Chondrocyte (in vitro differentiated cells): ENCODE measurements around the gene MPDZ. TPM values are rescaled to one million over a fixed set of nuclear protein-coding genes. Genes with fewer than 3 reads are reported as not detected.

Source experiments
- DNase-seq: peaks from one replicate; pipeline ENCODE4 v3.0.0; 2021; ENCODE audit warnings: mixed read lengths, low spot score
- H3K27ac Mint-ChIP-seq: one replicate; pipeline ENCODE4 v1.8.0; 2021; ENCODE audit warnings: mild to moderate bottlenecking, moderate library complexity, mixed read lengths; ENCODE audit not compliant: unreplicated experiment
- H3K27me3 Mint-ChIP-seq: 2 replicates; pipeline ENCODE4 v1.8.0; 2021; ENCODE audit warnings: low read depth, mixed read lengths
- H3K36me3 Mint-ChIP-seq: 2 replicates; pipeline ENCODE4 v1.8.0; 2021; ENCODE audit warnings: low read depth, mixed read lengths
- H3K4me1 Mint-ChIP-seq: 2 replicates; pipeline ENCODE4 v1.8.0; 2021; ENCODE audit warnings: low read depth, mild to moderate bottlenecking, mixed read lengths
- H3K4me3 Mint-ChIP-seq: one replicate; pipeline ENCODE4 v1.8.0; 2021; ENCODE audit warnings: mild to moderate bottlenecking, moderate library complexity, mixed read lengths; ENCODE audit not compliant: unreplicated experiment
- H3K9me3 Mint-ChIP-seq: 2 replicates; pipeline ENCODE4 v1.8.0; 2021; ENCODE audit warnings: low read depth, mixed read lengths
- CTCF ChIP-seq: fragments of 200-600 bp; sonication (generic); IDR thresholded peaks from 2 replicates; pipeline ENCODE4 v1.5.0; 2021; ENCODE audit warnings: antibody characterized with exemption, mild to moderate bottlenecking, moderate library complexity
- total RNA-seq: library from RNA; stranded (reverse); gene quantifications from 3 replicates; pipeline ENCODE4 v1.2.1, GENCODE V29; 2021

MPDZ gene
- total RNA-seq, 1 donor from 2014 or later: 42.5 TPM

GRCh38 chr9:13266167-13266566, 13.3 kb downstream of the MPDZ start:
- H3K4me3 Mint-ChIP-seq: peak overlapping the region; percentile 30
- H3K4me1 Mint-ChIP-seq: peaks cover 52% of the 10 kb centered on the region
- no peak for DNase-seq
- no peaks in the 10 kb centered on the region for H3K9me3 Mint-ChIP-seq
- peak overlapping the region; percentile 52 for H3K27ac Mint-ChIP-seq
- no peaks in the 10 kb centered on the region for H3K27me3 Mint-ChIP-seq
- H3K36me3 Mint-ChIP-seq: no peaks in the 10 kb centered on the region
- no peak for TF ChIP-seq CTCF

GRCh38 chr9:13264788-13265187, 14.7 kb downstream of the MPDZ start:
- Mint-ChIP-seq H3K27ac (peak overlapping the region; percentile 58), H3K9me3 (no peaks in the 10 kb centered on the region), H3K36me3 (no peaks in the 10 kb centered on the region), H3K4me3 (no peak overlapping the region), H3K4me1 (peaks cover 48% of the 10 kb centered on the region), H3K27me3 (no peaks in the 10 kb centered on the region)
- no peak for DNase-seq
- no peak for TF ChIP-seq CTCF

GRCh38 chr9:13263511-13263910, 16.0 kb downstream of the MPDZ start:
- no peak overlapping the region for H3K4me3 Mint-ChIP-seq

GRCh38 chr9:13252852-13253251, 26.6 kb downstream of the MPDZ start:
- Mint-ChIP-seq H3K4me1 (peaks cover 6% of the 10 kb centered on the region), H3K27ac (no peak overlapping the region), H3K9me3 (peaks cover 18% of the 10 kb centered on the region), H3K36me3 (peaks cover 5% of the 10 kb centered on the region), H3K27me3 (no peaks in the 10 kb centered on the region), H3K4me3 (no peak overlapping the region)
- no peak for DNase-seq
- no peak for TF ChIP-seq CTCF

More at GRCh38 chr9:13263511-13263910, 16.0 kb downstream of the MPDZ start:
- Mint-ChIP-seq H3K27me3 (no peaks in the 10 kb centered on the region), H3K4me1 (peaks cover 39% of the 10 kb centered on the region), H3K9me3 (no peaks in the 10 kb centered on the region), H3K36me3 (no peaks in the 10 kb centered on the region), H3K27ac (no peak overlapping the region)
- TF ChIP-seq CTCF: no peak
- no peak for DNase-seq

- Mint-ChIP-seq H3K4me1 (no peaks in the 10 kb centered on the region), H3K9me3 (no peaks in the 10 kb centered on the region), H3K27ac (no peak overlapping the region), H3K4me3 (no peak overlapping the region), H3K27me3 (no peaks in the 10 kb centered on the region), H3K36me3 (peaks cover 21% of the 10 kb centered on the region)
- no peak for TF ChIP-seq CTCF
- no peak for DNase-seq
Measured at GRCh38 chr9:13244181-13244580, 35.3 kb downstream of the MPDZ start.
